ENCODE results near the gene GPATCH8.

GRCh38 chr17:44397479-44398440 is 105.4 kb downstream of the GPATCH8 start:
- TF ChIP-seq CTCF (conservative IDR thresholded peaks at IDR 0.05) (no peak), EZH2 (IDR thresholded peaks at IDR 0.05; ENCODE audit: low read depth) (no peak)
